Choroid plexus epithelial cell (primary cell): ENCODE measurements around the gene HMSD.
"Not testable (repeated sequence)": the region's sequence is repeated elsewhere in the genome, so short reads cannot be mapped to it uniquely, and the experiment has no call there.

ENCODE experiments used
- DNase-seq: peaks from one replicate; pipeline ENCODE4 v3.0.0-alpha.2; 2010; ENCODE audit warnings: low read depth
- H3K4me3 ChIP-seq: 2 replicates; pipeline ENCODE4 v1.5.1; 2011; ENCODE audit warnings: low read depth, mild to moderate bottlenecking, control low read depth, low read length, moderate library complexity
- TF ChIP-seq, protein P1 (sequence below): conservative IDR thresholded peaks from 2 replicates; pipeline ENCODE4 v1.5.1; 2011; ENCODE audit warnings: low read depth, mild to moderate bottlenecking, control low read depth, inconsistent platforms, low read length, moderate library complexity

HMSD gene

DNA sequence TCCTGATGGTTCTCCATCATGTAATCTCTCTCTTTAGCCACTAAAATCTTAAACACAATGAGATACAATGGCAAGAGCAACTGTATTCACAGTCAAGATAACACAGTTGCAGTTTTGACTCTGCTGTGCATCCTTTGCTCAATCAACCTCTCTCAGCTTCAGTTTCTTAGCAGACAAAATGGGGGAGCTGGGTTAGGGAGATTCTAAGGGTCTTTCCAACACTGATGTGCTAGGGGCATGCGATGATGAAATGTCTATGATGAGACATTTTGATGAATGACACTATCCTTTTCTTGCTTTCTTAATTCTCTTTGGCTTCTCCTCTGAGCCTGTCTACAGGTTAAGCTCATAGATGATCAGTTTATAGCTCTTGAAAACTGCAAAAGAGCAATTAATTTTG, 40.2 kb upstream of the HMSD start:
- H3K4me3 ChIP-seq: no peak overlapping the region
- no peak for DNase-seq
- TF ChIP-seq, protein P1, sequence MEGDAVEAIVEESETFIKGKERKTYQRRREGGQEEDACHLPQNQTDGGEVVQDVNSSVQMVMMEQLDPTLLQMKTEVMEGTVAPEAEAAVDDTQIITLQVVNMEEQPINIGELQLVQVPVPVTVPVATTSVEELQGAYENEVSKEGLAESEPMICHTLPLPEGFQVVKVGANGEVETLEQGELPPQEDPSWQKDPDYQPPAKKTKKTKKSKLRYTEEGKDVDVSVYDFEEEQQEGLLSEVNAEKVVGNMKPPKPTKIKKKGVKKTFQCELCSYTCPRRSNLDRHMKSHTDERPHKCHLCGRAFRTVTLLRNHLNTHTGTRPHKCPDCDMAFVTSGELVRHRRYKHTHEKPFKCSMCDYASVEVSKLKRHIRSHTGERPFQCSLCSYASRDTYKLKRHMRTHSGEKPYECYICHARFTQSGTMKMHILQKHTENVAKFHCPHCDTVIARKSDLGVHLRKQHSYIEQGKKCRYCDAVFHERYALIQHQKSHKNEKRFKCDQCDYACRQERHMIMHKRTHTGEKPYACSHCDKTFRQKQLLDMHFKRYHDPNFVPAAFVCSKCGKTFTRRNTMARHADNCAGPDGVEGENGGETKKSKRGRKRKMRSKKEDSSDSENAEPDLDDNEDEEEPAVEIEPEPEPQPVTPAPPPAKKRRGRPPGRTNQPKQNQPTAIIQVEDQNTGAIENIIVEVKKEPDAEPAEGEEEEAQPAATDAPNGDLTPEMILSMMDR: no peak

DNA sequence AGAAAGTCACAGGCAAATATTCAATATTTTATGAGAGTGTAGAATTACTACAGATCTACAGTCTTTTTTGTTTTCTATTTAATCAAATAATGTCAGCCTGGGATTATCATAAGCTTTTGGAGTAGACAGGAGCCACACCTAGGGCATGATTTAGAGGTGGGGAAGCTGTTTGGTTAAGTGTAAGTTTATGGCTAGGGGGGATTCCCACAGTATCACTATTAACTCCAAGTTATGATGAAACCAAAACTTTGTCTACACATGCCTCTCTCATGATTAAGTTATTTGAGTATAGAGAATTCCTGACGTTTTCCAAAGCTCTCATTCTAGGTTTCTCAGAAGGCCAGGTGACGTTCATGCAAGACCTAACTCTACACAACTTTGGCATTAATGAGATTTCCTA, 39.2 kb upstream of the HMSD start:
- TF ChIP-seq, protein P1: no peak
- no peak overlapping the region for H3K4me3 ChIP-seq
- no peak for DNase-seq

DNA sequence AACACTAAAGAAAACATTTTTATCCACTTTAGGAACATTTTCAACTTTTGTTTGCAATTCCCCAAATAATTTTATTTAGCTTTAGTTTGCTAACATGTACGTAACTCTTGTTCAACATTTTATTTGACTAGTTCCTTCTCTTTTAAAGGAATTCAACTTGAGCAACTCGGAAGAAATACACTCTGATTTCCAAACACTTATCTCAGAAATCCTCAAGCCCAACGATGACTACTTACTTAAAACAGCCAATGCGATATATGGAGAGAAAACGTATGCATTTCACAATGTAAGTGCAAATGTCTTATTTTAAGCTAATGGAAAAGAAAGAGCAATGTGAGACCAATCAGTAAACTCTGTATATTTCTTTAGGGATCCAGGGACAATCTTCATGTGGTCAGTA, 31.3 kb upstream of the HMSD start:
- DNase-seq: no peak
- TF ChIP-seq, protein P1: no peak
- H3K4me3 ChIP-seq: no peak overlapping the region

DNA sequence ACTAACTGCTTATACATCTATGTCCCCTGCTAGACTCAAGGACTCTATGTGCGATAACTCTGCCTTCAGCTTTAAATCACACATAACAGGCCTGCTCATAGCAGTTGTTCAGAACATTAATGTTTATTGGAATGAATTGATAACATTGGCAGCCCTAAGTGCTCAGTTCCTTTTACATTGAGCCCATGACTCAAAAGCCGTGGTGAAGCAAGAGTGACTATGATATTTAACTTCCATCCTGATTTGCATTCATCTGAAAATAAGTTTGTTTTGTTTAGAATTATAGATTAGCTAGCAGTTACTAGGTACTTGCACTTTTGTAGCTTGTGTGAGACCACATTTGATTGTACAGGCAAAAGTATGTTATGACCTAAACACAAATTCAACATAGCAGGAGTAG, 27.1 kb upstream of the HMSD start:
- TF ChIP-seq, protein P1: no peak
- DNase-seq: no peak

DNA sequence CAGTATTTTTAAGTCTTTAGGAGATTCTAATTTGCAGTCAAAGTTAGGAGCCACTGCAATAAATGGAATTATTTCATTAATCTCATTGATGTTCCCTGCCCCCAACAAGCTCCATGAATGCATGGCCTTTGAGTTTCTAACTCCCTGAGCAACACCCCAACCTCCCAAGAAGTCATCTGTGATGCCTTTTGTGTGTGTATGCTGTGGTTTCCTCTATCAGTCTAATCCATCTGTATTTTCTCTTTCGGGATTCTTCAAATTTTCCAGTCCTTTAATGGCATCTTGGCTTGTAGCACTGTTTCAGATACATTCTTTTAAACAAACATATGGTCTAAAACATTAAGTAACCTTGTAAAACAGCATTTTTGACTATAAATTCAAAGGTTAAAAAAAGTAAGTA, 24.6 kb upstream of the HMSD start:
- no peak for DNase-seq
- H3K4me3 ChIP-seq: no peak overlapping the region
- TF ChIP-seq, protein P1: no peak

More for the DNA sequence above, 27.1 kb upstream of the HMSD start:
- no peak overlapping the region for H3K4me3 ChIP-seq

DNA sequence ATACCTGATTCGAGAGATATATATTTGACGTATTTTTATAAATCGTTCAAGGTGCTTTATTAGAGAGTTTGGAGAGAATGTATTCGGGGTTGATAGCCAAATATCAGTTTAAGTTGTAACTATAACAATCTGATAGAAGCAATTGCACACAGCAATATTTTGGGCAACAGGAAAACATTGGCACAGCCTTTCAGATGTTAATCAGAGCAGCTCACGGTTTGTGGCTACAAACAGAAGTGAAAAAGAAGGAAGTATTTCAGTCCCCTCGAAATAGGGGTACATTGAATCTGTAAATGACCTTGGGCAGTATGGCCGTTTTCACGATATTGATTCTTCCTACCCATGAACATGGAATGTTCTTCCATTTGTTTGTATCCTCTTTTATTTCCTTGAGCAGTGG, 20.8 kb upstream of the HMSD start:
- no peak overlapping the region for H3K4me3 ChIP-seq
- TF ChIP-seq, protein P1: no peak
- DNase-seq: no peak

DNA sequence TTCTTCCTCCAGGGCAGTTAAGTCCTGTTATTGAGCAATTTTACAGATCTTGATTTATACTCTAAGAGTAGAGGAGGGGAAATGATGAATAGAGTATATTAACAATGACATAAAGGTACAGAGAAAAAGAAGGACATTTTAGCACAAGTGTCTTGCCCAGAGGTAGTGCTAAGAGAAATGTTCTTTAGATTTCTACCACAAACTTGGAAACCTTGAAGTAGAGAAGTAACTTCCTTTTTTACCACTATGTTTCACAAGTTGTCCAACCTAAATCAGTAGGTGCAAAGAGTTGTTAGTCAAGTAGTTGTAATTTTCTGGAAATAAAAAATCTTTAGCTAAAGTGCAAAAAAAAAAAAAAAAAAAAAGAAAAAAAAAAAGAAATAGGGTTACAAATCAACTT, 19.7 kb upstream of the HMSD start:
- not testable (repeated sequence) for H3K4me3 ChIP-seq, DNase-seq

DNA sequence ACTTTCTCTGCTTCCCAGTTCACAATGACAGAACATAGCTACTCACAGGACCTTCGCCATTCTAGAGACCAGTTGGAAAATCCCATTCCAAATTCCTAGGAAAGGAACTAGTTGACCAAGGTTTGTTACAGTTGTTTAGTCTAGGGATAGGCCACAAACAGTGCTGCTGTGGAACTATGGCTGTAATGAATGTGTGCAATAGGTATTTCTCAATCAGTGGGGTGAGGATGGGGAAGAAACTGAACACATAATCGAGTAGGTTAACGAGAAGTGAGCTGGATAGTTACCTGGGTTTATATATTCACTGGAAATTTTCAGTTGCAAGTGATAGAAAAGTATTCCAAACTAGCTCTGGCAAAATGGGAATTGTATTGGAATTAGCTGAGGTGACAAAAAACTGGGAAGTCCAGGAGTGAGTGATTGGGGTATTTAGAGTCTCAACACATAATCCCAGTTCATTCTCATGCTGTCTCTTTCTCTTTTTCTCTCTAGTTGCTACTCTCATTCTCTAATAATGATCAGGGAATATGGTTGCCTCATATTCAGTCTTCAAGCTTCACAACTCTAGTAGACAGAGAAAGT, 18.2 kb upstream of the HMSD start:
- no peak for DNase-seq
- no peak overlapping the region for H3K4me3 ChIP-seq
- TF ChIP-seq, protein P1: no peak
